ENCODE measurements around the gene PDE6H. TPM values are rescaled to one million over a fixed set of nuclear protein-coding genes. Genes with fewer than 3 reads are reported as not detected.

PDE6H gene
- polyA plus RNA-seq, 1 donor (not counting 4 experiments of a cell fraction or from before 2014, with no cell fraction given) = not detected

DNA sequence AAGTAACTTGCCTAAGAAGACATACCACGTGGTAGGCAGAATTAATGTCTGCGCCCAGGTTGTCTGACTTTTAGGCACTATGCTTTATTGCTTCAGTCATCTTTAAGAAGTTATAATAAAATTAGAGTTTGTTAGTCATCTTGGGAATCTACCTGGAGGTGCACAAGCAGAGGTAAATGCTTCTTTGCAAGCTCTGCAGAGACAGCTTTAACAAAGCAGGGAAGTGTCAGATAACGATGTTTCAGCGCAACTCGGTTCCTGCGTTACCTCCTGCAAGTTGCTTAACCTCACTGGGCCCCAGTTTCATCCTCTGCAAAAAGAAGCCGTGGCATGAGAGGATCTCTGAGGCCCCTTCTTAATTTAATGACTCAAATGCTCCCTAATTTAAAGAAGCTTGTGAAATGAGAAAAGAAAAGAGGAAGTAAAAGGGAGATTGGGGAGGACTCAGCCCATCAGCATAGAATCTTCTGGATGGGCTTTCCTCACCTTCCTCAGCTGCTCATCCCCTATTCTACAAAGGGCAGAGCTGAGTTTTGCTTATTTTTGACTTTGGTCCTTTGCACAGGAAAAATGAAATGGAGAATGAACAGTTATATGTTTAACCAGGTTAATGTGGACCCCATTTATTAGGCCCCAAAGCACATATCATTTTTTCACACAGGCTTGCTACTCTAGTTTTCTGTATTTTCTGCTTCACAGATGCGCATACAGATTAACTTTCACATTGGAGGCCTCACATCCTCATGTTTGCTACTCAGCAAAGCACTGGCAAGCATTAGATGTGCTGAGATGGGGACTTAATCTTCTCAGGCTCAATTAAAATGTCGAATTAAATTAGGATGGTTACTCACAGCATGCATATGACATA lies 16.6 kb upstream of the PDE6H start:
- H3K79me2 ChIP-seq (ENCODE audit: control insufficient read depth, insufficient read depth, low read length) = peaks cover 26% of the 10 kb centered on the region
- FAIRE-seq = no peak
- H3K27me3 ChIP-seq (ENCODE audit: control insufficient read depth, extremely low read depth, insufficient read depth, low read length) = no peaks in the 10 kb centered on the region
- no peaks in the 10 kb centered on the region for H3K9me3 ChIP-seq (ENCODE audit: control insufficient read depth, low read depth, low read length)
- TF ChIP-seq, protein P1, sequence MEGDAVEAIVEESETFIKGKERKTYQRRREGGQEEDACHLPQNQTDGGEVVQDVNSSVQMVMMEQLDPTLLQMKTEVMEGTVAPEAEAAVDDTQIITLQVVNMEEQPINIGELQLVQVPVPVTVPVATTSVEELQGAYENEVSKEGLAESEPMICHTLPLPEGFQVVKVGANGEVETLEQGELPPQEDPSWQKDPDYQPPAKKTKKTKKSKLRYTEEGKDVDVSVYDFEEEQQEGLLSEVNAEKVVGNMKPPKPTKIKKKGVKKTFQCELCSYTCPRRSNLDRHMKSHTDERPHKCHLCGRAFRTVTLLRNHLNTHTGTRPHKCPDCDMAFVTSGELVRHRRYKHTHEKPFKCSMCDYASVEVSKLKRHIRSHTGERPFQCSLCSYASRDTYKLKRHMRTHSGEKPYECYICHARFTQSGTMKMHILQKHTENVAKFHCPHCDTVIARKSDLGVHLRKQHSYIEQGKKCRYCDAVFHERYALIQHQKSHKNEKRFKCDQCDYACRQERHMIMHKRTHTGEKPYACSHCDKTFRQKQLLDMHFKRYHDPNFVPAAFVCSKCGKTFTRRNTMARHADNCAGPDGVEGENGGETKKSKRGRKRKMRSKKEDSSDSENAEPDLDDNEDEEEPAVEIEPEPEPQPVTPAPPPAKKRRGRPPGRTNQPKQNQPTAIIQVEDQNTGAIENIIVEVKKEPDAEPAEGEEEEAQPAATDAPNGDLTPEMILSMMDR (optimal IDR thresholded peaks at IDR 0.05 in 1 of 3, IDR thresholded peaks at IDR 0.05 in 1 of 3, conservative IDR thresholded peaks at IDR 0.05 in 1 of 3; ENCODE audit: extremely low read depth in 1 of 3, insufficient read depth in 2 of 3, low read length in 3 of 3) = no peak
- DNase-seq (ENCODE audit: low read depth, low spot score) = no peak
- H3K27ac ChIP-seq (ENCODE audit: control insufficient read depth, insufficient read depth, low read length) = no peak overlapping the region
- no peak overlapping the region for H3K4me3 ChIP-seq (ENCODE audit: control insufficient read depth in 2 of 3, extremely low read depth in 1 of 3, insufficient read depth in 2 of 3, low read depth in 1 of 3, low read length in 3 of 3)
- H3K9ac ChIP-seq (ENCODE audit: control insufficient read depth, extremely low read depth, insufficient read depth, low read length) = no peak overlapping the region
- H3K4me2 ChIP-seq (ENCODE audit: control insufficient read depth, extremely low read depth, insufficient read depth, low read depth, low read length) = no peak overlapping the region
- H3K9me1 ChIP-seq (ENCODE audit: control insufficient read depth, extremely low read depth, insufficient read depth, low read length) = no peaks in the 10 kb centered on the region
- H3K36me3 ChIP-seq (ENCODE audit: control insufficient read depth in 2 of 2, extremely low read depth in 1 of 2, insufficient read depth in 2 of 2, low read length in 2 of 2) = peaks cover 0 to 1% of the 10 kb centered on the region in 2 experiments
- H2AFZ ChIP-seq (ENCODE audit: control insufficient read depth, low read length) = no peak overlapping the region
- dilution Hi-C loops (cut with MboI; ENCODE audit: extremely low pct_ligation_motif_present, low sequenced_read_pairs) = no loop called here
- no peaks in the 10 kb centered on the region for H4K20me1 ChIP-seq (ENCODE audit: control insufficient read depth, extremely low read depth, insufficient read depth, low read length)
- H3K4me1 ChIP-seq (ENCODE audit: control insufficient read depth, extremely low read depth, insufficient read depth, low read length) = peaks cover 27% of the 10 kb centered on the region

DNA sequence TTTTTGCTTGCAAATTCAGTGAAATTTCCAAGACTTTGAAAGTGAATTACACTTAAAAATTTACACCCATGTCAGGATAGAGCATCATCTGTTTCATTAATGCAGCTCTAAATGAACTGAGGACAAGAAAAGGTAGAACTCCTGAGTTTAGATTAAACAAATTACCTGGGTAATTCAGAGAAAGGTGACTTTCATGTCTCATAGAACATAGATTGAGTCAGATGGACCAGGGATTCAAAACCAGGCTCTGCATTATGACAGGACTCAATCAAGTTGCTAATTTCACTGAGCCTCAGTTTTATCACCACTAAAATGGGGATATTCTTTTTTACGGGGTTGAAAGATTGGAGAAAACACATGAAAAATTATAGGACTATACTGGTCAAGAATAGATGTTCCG lies 15.9 kb upstream of the PDE6H start:
- FAIRE-seq = no peak
- dilution Hi-C loops (cut with MboI; ENCODE audit: extremely low pct_ligation_motif_present, low sequenced_read_pairs) = no loop called here

More for the DNA sequence above, 15.9 kb upstream of the PDE6H start:
- Histone ChIP-seq H3K36me3 (ENCODE audit: control insufficient read depth in 2 of 2, extremely low read depth in 1 of 2, insufficient read depth in 2 of 2, low read length in 2 of 2) (peaks cover 0 to 1% of the 10 kb centered on the region in 2 experiments), H4K20me1 (ENCODE audit: control insufficient read depth, extremely low read depth, insufficient read depth, low read length) (no peaks in the 10 kb centered on the region), H3K79me2 (ENCODE audit: control insufficient read depth, insufficient read depth, low read length) (peaks cover 26% of the 10 kb centered on the region), H3K9me3 (ENCODE audit: control insufficient read depth, low read depth, low read length) (no peaks in the 10 kb centered on the region), H3K27ac (ENCODE audit: control insufficient read depth, insufficient read depth, low read length) (no peak overlapping the region), H3K4me2 (ENCODE audit: control insufficient read depth, extremely low read depth, insufficient read depth, low read depth, low read length) (no peak overlapping the region), H3K9me1 (ENCODE audit: control insufficient read depth, extremely low read depth, insufficient read depth, low read length) (no peaks in the 10 kb centered on the region), H3K4me3 (ENCODE audit: control insufficient read depth in 2 of 3, extremely low read depth in 1 of 3, insufficient read depth in 2 of 3, low read depth in 1 of 3, low read length in 3 of 3) (no peak overlapping the region), H2AFZ (ENCODE audit: control insufficient read depth, low read length) (no peak overlapping the region), H3K27me3 (ENCODE audit: control insufficient read depth, extremely low read depth, insufficient read depth, low read length) (no peaks in the 10 kb centered on the region), H3K4me1 (ENCODE audit: control insufficient read depth, extremely low read depth, insufficient read depth, low read length) (peaks cover 27% of the 10 kb centered on the region), H3K9ac (ENCODE audit: control insufficient read depth, extremely low read depth, insufficient read depth, low read length) (no peak overlapping the region)
- DNase-seq (ENCODE audit: low read depth, low spot score) = no peak
- TF ChIP-seq EZH2 (IDR thresholded peaks at IDR 0.05; ENCODE audit: low read length) = no peak
- TF ChIP-seq, protein P1 (optimal IDR thresholded peaks at IDR 0.05 in 1 of 3, IDR thresholded peaks at IDR 0.05 in 1 of 3, conservative IDR thresholded peaks at IDR 0.05 in 1 of 3; ENCODE audit: extremely low read depth in 1 of 3, insufficient read depth in 2 of 3, low read length in 3 of 3) = no peak

Data from keratinocyte (primary cell).